ENCODE results near the gene WNT7B. TPM values are rescaled to one million over a fixed set of nuclear protein-coding genes. Genes with fewer than 3 reads are reported as not detected.

WNT7B gene
- total RNA-seq, 1 experiment from 2014 or later: not detected

GRCh38 chr22:45972091-45972888, 4.7 kb downstream of the WNT7B start:
- Histone ChIP-seq H3K4me1 (ENCODE audit: insufficient read depth, low read length, poor library complexity, severe bottlenecking) (peaks cover 9% of the 10 kb centered on the region), H3K9me3 (ENCODE audit: low read depth, low read length, poor library complexity, severe bottlenecking) (no peaks in the 10 kb centered on the region), H3K27ac (ENCODE audit: low read depth, low read length, poor library complexity, severe bottlenecking) (no peak overlapping the region), H3K36me3 (ENCODE audit: insufficient read depth, low read length, poor library complexity, severe bottlenecking) (no peaks in the 10 kb centered on the region), H3K27me3 (replicated peaks; ENCODE audit: insufficient read depth, low read depth, low read length, poor library complexity) (peaks cover 77% of the 10 kb centered on the region), H3K4me3 (ENCODE audit: low read depth, low read length, poor library complexity, severe bottlenecking) (no peak overlapping the region)
- intact Hi-C loops (cut with micrococcal nuclease; ENCODE audit: unreplicated experiment): no loop called here
- TF ChIP-seq, protein P1, sequence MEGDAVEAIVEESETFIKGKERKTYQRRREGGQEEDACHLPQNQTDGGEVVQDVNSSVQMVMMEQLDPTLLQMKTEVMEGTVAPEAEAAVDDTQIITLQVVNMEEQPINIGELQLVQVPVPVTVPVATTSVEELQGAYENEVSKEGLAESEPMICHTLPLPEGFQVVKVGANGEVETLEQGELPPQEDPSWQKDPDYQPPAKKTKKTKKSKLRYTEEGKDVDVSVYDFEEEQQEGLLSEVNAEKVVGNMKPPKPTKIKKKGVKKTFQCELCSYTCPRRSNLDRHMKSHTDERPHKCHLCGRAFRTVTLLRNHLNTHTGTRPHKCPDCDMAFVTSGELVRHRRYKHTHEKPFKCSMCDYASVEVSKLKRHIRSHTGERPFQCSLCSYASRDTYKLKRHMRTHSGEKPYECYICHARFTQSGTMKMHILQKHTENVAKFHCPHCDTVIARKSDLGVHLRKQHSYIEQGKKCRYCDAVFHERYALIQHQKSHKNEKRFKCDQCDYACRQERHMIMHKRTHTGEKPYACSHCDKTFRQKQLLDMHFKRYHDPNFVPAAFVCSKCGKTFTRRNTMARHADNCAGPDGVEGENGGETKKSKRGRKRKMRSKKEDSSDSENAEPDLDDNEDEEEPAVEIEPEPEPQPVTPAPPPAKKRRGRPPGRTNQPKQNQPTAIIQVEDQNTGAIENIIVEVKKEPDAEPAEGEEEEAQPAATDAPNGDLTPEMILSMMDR (conservative IDR thresholded peaks at IDR 0.05; ENCODE audit: low read depth, low read length): no peak
- peak; percentile 90 for TF ChIP-seq EZH2 (IDR thresholded peaks at IDR 0.05; ENCODE audit: borderline replicate concordance, low read depth, low read length, poor library complexity, severe bottlenecking)
- no peak for DNase-seq (ENCODE audit: low spot score)
- ChIA-PET CTCF (no interaction called here), POLR2A (ENCODE audit: low non-redundant PET) (no interaction called here)
- BruUV-seq (replicated peaks): no TSS peak

DNA sequence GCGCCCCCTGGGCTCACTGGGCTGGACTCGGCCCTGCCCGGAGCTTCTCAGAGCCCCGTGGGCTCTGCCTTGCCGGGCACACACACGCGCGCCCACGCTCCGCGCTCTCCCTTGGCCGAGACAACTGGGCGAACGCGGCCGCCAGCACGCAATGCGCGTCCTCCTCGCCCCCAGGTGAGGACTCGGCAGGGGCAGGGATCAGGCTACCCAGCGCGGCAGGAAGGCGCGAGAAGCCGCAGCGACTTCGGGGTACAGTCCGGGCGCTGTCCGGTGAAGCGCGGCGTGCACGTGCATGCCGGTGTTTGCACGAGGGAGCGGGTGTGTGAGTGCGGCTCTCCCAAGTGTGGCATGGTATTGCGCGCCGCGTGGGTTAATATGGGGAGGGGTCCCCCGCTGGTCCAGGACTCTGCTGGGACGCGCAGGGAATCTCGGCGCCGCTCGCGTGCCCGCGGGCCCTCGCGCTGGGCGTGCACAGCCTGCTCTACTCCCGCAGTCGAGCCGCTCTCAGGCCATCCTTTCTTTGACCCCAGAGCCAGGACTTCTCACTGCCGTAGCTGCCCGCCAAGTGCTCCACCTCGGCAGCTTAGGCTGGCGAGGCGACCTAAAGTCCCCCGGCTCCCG, 5.4 kb downstream of the WNT7B start:
- TF ChIP-seq, protein P1 (conservative IDR thresholded peaks at IDR 0.05; ENCODE audit: low read depth, low read length): no peak
- peak; percentile 90 for TF ChIP-seq EZH2 (IDR thresholded peaks at IDR 0.05; ENCODE audit: borderline replicate concordance, low read depth, low read length, poor library complexity, severe bottlenecking)
- Histone ChIP-seq H3K27me3 (replicated peaks; ENCODE audit: insufficient read depth, low read depth, low read length, poor library complexity) (peaks cover 69% of the 10 kb centered on the region), H3K36me3 (ENCODE audit: insufficient read depth, low read length, poor library complexity, severe bottlenecking) (no peaks in the 10 kb centered on the region), H3K4me1 (ENCODE audit: insufficient read depth, low read length, poor library complexity, severe bottlenecking) (peaks cover 9% of the 10 kb centered on the region), H3K27ac (ENCODE audit: low read depth, low read length, poor library complexity, severe bottlenecking) (no peak overlapping the region), H3K9me3 (ENCODE audit: low read depth, low read length, poor library complexity, severe bottlenecking) (no peaks in the 10 kb centered on the region), H3K4me3 (ENCODE audit: low read depth, low read length, poor library complexity, severe bottlenecking) (peak overlapping the region; percentile 15)
- no peak for DNase-seq (ENCODE audit: low spot score)
- POLR2A ChIA-PET (ENCODE audit: low non-redundant PET): interaction anchor here (0.6 kb wide), 1 partner anchor 241 kb away, joined by 8 read pairs; no protein-coding TSS in a partner anchor
- intact Hi-C loops (cut with micrococcal nuclease; ENCODE audit: unreplicated experiment): no loop called here
- CTCF ChIA-PET: no interaction called here
- BruUV-seq (replicated peaks): no TSS peak

GRCh38 chr22:45970705-45971407, 6.1 kb downstream of the WNT7B start:
- H3K36me3 ChIP-seq (ENCODE audit: insufficient read depth, low read length, poor library complexity, severe bottlenecking): no peaks in the 10 kb centered on the region
- ChIA-PET CTCF (no interaction called here), POLR2A (ENCODE audit: low non-redundant PET) (interaction anchor here (0.6 kb wide), 1 partner anchor 240 kb away, joined by 8 read pairs; no protein-coding TSS in a partner anchor)
- intact Hi-C loops (cut with micrococcal nuclease; ENCODE audit: unreplicated experiment): no loop called here
- no peaks in the 10 kb centered on the region for H3K9me3 ChIP-seq (ENCODE audit: low read depth, low read length, poor library complexity, severe bottlenecking)
- H3K4me1 ChIP-seq (ENCODE audit: insufficient read depth, low read length, poor library complexity, severe bottlenecking): peaks cover 9% of the 10 kb centered on the region
- no peak for DNase-seq (ENCODE audit: low spot score)
- peak overlapping the region; percentile 15 for H3K4me3 ChIP-seq (ENCODE audit: low read depth, low read length, poor library complexity, severe bottlenecking)
- no peak overlapping the region for H3K27ac ChIP-seq (ENCODE audit: low read depth, low read length, poor library complexity, severe bottlenecking)
- no peak for TF ChIP-seq EZH2 (IDR thresholded peaks at IDR 0.05; ENCODE audit: borderline replicate concordance, low read depth, low read length, poor library complexity, severe bottlenecking)
- TF ChIP-seq, protein P1 (conservative IDR thresholded peaks at IDR 0.05; ENCODE audit: low read depth, low read length): no peak
- H3K27me3 ChIP-seq (replicated peaks; ENCODE audit: insufficient read depth, low read depth, low read length, poor library complexity): peaks cover 64% of the 10 kb centered on the region
- no TSS peak for BruUV-seq (replicated peaks)
